NCI-H1417 (cell line): ENCODE measurements around the gene ADAMTS2.
"Not testable (repeated sequence)": the region's sequence is repeated elsewhere in the genome, so short reads cannot be mapped to it uniquely, and the experiment has no call there.

Experiments
- DNase-seq, 3 experiments: peaks; one replicate each; lab custom pipeline; 2025; lab: John Stamatoyannopoulos, UW

Gene ADAMTS2

DNA sequence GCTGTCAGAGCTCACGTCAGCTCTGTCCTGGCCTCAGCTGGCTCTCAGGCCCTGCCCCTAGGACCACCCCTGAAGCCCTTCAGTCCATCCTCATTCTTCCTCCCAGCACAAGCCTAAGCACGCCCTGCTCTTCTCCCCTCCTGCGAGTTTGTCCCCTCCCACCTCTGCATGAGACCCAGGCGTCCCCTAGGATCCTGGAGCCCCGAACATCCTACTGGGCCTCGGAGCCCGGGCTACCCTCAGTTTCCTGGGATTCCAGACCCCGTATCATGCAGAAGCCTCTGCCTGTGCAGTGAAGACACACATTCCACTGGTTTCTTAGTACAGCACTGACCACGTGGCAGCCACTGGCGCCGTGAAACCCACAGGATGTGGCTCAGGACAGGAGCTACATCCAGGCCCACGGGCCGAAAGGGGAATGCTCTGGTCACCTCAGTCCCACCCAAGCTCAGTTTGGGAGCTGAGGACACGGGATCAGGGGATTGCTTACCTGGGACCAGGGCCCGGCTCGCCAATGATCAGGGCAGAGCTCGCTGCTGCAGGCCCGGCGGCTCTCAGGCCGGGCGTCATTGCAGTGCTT is 220.9 kb downstream of the ADAMTS2 start:
- no peak for DNase-seq

DNA sequence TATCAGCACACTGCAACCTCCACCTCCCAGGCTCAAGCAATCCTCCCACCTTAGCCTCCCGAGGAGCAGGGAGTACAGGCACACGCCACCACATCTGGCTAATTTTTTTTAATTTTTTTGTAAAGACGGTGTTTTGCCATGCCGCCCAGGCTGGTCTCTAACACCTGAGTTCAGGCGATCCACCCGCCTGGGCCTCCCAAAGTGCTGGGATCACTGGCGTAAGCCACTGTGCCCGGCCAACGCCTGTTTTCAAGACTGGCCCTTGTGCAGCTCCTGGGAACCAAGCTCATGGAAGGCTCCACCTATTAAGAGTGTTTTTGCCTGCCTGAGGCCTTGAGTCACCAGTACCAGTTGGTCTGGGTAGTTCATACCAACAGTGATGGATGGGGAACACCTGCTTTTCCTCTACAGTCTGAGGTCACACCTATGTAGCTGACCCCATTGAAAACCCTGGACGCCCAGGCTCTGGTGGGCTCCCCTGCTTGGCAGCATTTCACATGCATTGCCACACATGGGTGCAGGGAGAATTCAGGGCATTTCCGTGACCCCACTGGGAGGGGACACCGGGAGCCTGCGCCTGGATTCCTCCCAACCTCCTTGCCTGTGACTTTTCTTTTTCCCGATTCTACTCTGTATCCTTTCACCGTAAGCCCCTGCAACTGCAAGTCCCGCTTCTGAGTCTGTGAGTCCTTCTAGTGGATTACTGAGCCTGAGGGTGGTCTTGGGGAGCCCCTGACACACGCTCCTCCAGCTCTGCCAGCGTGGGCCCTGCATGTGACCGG is 221.6 kb downstream of the ADAMTS2 start:
- DNase-seq: no peak

DNA sequence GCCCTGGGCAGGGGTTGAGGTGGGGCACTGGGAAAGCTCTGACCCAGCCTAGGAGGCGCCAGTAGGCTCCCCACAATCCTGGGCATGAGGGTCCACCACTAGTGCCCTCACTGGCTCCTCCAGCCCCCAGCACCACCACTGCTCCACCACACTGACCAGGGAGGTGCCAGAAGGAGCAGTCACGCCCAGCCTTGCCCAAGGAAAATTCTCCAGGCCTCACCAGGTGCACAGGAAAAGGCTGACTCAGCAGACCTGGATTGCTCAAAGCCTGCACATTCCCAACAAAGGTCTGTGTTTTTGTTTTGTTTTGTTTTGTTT is 222.2 kb downstream of the ADAMTS2 start:
- DNase-seq: no peak

DNA sequence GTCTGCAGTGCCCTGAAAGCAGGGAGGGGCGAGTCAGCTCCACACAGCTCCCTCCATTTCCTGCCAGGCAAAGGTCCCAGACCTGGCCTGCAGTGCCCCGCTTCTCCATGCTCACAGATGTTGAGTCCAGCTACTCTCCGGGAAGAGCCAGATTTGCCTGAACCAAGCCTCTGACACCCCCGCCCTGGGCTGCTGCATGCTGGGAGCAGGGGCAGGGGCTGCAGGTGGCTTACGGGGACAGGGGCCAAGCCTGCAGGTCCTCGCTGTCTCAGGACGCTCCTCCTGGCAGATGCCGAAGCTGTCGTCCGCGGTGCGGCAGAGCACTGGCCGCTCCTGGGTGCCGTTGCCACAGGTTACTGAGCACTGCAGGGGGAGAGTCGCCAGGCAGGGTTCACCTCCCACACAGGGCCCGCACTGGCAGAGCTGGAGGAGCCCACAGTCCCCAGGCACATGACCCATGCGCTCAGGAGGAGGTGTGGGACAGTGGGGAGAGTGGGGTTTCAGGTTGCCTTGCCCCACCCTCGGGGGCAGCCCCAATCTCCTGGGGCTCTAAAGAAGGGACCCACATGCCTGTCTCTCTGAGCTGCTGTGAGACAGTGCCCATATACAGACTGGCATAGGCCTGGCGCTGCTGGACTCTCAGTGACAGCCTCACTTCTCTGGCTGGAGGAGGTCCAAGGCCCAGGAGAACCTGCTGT is 222.7 kb downstream of the ADAMTS2 start:
- DNase-seq: no peak

DNA sequence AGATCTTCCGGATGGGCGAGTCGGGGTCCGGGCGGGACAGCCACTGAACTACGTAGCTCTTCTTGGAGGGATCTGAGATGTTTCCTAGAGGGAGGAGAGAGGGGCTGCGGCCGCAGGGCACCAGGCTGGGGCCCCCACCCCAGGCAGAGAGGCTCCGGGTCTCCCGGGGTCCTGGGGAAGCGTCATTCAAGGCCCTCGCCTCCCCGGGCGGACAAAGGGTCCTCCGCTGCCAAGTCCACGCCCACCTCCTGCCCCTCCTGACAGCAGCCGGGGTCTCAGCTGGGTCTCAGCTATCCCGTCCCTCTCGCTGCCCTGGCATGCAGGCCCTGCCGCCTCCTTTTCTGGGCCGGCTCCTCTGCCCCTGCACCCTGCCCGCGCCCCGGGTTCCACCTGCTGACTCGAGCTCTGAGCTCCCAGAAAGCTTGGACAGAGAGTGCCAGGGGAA is 223.6 kb downstream of the ADAMTS2 start:
- no peak for DNase-seq

DNA sequence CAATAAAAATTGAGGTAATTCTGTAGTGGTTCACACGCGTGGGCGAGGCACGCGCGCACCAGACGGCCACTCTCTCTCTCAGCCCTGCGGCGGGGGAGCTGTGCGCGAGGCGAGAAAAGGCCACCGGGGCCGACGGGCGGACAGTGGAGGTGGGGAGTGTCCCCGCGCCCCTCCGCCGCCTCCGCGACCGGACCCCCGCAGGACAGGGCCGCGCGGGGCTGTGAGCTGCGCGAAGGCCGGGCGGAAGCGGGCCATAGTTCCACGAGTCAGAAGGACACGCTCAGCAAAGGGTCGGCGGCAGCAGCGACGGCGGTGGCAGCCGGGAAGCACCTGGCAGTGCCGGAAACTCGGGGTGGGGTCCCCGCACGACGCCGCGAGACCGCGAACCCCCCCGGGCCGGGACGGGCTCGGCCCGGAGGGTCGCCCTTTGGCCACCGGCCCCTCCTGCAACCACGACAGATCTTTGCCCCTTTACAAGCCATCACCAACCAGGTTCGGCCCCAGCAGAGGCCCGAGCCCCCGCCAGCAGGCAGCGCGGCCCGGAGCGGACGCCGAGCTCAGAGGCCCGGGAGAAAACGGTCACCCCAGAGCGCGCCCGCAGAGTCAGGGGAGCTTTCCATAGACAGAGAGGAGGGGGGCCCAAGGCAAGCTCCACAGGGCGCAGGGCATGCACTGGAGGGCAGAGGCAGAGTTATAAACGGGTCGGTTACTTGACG is 224.2 kb downstream of the ADAMTS2 start:
- DNase-seq: no peak

DNA sequence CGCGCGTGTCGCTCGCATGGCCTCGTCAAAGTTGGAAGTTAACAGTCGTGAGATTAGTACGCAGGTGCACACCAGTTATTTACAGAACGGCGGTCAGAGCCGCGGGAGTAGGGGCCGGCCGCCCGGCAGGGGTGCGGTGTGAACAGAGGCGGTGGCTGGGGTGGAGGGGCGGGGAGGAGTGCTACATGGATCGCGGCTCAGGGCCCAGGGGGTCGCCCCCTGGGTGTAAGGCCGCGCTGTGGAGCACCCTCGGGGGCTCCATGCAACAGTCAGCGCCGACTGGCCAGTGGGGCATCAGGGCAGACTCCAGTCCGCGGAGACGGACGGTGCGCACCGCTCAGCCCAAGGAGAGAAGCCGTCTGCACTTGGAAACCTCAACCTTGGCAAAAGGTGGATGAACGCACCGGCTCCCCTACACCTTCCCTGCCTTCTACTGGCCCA is 224.8 kb downstream of the ADAMTS2 start:
- no peak for DNase-seq

DNA sequence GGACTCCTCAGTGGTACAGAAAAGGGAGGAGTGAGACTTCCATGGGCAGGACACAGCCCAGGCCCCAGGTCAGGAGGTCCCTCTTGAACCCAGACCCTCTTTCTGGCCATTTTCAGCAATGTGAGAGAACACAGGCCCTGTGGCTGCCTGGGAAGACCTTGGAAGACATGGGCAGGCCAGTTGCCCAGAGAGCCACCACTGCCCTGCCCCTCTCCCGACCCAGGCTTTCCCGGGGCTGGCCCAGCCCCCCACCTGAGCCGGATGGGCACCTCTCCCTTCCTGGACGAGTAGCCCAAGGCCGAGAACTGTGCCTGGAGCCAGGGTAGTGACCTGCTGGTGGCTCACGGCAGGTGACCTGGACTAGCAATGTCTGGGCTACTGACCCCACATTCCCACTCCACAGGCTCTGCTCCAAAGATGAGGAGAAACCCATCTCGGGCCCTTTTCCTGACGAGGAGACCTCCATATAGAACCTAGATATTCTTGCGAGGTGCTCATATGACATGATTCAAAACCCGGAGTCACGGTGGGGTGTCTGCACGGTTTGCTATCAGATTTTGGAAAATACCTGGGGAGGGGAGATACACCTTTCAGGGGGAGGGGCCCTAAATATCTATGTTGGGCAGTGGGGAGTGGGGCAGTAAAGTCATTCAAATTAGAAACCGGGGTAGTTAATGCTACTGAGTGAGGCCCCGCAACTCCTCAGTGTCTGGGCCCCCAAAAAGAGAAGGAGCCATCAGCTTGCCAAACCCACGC is 225.7 kb downstream of the ADAMTS2 start:
- DNase-seq: no peak

DNA sequence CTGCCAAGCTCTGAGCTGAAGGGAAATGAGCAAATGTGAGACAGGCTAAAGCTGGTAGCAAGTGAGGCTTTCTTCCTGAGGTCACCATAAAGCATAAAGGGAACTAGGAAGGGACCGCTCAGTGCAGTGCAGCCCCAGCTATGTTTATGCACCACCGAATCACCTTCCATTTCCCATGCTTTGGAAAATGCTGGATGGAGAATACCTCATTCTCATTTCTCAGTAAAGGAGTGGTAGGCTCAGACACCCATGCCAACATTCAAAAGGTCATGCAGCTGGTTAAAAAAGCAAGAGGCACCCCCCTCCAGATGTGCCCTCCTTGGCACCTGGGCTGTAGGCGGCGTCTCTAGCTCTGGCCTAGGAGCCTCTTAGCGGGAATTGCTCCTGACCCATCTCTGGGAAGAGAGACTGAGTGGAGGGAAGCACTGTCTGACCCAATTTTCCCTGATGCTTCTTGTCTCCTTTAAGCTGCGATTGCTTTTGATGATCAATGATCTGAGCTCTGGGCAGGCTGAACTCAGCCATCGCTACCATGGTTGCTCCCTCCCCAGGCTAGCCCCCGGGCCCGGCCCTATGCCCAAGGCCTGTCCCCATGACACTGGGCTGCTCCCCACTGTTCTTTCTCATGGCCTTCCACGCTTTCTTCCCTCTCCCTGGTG is 226.4 kb downstream of the ADAMTS2 start:
- DNase-seq: no peak

DNA sequence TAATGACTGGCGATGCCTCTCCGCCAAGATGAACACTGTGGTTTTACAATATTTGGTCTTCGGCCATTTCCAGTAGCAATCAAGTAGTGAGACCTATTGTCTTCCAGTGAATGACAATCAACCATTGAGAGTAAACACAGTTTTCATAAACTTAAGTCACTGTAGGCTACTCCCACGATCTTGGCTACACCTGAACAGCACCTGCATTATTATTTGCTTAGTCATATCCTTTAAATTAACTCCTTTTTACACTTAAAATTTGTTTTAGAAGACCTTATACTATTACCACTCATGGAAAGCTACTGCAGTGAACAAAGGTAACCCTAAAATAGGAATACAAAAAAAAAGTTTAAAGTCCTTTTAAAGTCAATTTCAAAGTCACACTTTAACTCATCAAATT is 226.9 kb downstream of the ADAMTS2 start:
- DNase-seq: no peak

DNA sequence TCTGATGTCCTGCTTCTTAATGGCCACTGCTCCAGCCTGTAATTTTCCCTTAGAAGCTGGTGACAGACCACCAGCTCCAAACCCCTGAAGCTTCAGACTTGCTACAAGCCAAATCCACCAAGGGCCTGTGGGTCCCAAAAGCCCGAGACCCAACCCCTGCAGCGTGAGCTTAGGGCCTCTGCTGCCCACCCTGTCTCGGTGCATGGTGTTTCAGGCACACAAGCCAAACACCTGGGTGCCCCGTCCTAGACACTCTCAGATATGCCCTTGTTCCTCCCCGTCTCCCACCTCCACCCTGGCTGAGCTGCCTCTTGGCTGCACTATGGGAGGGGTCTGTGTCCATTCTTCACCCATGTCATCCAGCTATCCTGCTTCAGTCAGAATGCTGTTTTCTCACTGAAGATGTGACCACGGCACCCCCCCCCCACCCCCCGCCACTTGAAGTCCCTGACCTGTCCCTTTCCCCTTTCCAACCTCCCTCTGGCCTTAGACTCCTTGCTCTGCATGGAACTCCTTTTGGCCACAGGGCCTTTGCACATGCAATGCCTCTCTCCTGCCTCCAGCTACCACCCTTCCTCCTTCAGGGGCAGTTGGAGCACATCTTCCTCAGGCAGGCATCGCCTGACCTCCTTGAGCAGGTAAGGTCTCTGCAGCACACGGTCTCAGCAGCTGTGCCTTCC is 229.3 kb downstream of the ADAMTS2 start:
- no peak for DNase-seq

DNA sequence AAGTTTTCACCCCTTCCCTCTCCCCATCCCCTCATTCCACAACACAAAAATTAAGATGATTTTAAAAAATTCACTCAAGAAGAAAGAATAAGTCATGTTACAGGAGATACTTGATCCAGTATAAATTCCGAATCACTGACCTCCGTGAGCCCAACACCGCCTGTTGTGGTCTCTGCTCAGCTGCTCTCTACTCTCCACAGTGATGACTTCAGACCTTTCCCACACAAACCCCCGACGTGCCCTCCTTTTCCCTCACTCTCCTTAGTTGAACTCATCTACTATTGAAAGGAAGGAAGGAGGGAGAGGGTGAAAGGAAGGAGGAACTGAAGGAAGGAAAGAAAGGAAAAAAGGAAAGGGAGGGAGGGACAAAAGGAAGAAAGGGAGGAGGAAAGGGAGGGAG is 230.0 kb downstream of the ADAMTS2 start:
- DNase-seq: no peak

DNA sequence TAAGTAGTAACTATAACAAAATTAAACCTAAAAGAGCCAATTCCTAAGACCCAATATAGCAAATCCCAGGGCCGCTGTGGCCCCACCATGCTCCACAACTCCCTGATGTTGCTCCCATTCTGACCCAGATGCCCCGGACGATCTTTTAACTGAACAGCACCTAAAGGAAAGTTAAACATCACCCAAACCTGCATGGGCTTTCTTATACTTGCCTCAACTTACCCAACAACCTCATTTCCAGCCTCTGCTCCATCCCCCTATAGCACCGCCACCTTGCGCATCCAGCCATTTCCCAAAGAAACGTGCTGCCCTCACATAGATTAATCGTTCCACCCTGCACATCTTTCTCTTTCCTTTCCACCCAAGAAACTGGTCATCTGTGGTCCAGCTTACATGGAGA is 230.5 kb downstream of the ADAMTS2 start:
- DNase-seq: no peak

DNA sequence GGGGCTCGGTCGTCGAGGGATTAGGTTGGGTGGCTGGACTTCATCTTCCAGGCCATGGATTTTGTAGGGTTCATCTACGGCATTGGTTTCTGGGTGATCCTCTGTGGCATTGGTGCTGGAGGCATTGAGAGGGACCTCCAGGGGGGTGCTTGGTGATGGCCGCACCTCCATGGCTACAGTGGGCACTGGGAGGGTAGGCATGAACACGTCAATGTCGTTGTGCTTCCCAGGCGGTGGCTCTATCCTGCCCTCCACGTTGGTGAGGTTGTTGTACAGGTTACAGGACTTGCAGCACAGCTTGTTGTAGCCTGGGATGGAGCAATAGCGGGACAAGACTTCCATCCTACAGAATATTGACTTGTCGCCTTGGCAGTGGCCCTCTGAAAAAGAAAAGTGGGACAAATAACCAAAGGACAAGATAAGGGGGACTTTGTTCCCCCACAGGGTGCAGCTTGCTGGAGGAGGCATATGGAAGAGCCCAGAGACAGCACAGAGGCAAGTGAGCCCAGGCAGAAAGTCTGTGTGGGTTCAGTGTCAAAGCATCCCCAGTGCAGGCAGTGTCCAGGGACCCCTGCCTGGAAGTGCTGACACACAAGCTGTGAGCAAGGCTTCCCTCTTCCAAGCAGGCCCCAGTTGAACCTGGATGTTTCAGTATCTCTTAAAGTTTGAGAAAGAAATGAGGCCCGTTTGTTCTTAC is 231.2 kb downstream of the ADAMTS2 start:
- no peak for DNase-seq

DNA sequence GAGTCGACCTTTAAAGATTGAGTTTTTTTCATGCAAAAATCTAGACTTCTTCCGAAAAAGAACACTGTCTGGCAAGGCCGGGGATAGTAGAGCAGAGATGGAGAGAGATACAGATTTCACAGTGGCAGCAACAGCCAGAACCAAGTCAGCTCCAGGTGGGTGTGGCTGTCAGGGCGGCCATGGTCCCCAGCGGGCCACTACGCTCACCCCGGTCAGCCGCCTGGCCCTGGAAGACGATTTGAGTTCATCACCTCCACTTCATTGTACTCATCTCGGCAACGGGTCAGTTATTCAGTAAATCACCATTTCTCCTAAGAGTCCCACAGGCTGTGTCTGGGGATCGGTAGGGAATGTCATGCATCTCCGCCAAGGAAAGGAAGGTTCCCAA is 232.1 kb downstream of the ADAMTS2 start:
- DNase-seq: no peak

DNA sequence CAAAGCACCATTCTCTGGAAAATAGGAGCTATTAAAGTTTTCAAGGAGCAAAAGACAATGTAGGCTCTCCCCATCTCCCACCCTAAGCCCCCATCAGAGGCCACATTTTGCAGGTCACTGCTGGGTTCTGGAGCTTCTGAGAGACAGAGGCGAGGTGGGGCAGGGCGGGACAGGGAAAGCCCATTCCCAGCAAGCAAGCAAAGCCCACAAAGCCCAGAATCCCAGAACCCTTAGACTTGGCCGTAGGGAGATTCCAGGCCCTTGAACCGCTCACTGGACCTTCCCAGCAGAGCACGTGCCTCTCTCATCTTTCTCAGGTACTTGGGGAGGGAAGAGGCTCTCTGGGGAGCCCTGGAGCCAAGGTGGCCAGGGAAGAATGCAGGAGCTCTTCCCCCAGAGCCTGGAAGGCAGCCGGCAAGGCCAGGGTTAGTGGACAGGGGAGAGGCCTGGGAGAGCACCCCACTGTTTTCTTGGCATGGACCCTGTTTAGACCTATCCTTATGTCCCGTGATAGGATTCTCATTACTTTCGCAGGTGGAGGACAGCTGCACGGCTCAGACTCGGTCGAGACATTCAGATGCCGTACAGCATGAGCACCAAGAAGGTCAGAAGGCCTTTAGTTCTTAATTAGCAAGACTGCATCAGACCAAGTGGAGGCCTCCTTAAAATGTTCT is 232.7 kb downstream of the ADAMTS2 start:
- no peak for DNase-seq

DNA sequence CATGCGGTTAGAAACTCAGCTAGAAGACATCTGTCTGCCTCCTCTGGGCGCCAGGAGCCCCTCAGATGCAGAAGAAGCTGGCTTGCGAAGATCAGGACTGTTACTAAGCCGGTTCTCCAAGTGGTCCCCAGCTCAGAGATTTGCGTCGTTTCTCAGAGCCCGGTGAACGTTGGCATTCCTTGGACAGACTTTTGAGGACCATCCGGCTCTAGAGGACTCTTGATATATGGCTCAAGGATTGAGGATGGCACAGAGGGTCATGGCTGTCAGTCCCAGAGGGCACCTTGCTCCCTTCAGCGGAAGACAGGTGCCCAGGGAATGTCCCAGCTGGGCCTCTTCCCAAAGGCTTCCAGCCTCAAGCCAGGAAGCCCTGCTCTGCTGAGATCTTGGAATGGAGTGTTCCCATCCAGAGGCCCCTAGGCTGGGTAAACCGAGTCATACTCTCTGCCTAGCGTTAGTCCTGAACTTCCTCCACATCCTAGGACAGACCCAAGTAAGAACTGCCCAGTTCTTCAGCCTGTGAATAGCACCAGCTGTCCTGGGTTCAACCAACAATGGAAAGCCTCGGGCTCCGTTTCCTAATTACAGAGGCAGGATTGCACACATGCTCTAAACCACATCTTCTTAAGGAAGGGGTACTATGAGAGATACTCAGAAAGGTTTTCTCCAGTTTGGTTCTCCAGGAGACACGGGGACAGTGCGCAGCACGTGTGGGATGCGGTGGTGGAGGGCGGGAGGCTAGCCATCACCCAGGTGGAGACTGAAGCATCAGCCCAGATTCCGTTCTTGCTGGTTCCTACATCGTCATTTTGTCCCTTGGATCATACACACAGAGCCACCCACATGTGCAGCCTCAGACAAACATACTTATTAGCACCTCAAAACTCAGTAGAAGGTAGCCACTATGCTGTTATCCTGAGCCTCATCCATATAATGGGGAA is 233.7 kb downstream of the ADAMTS2 start:
- no peak for DNase-seq

DNA sequence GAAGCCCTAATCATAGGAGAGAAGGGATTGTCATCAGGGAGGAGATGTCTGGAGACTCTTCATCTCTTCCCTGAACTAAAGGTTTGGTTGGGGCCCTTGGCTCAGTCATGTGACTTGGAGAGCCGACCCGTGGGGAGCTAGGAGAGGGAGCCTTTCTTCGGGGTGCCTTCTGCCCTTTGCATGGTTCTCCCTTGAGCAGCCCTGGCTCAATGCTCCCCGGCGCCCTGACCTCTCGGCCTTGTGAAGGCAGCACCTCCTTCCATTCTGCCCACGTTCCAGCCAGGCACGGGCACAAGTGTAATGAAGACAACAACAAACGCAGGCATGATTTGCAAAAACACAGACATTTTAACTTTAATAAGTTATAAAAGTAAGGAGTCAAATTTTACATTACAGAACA is 234.7 kb downstream of the ADAMTS2 start:
- no peak for DNase-seq

DNA sequence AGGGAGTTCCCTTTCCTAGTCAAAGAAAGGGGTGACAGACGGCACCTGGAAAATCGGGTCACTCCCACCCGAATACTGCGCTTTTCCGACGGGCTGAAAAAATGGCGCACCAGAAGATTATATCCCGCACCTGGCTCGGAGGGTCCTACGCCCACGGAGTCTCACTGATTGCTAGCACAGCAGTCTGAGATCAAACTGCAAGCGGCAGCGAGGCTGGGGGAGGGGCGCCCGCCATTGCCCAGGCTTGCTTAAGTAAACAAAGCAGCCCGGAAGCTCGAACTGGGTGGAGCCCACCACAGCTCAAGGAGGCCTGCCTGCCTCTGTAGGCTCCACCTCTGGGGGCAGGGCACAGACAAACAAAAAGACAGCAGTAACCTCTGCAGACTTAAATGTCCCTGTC is 244.0 kb downstream of the ADAMTS2 start:
- DNase-seq: not testable (repeated sequence)
